ENCODE results near the gene PLCH1. TPM values are rescaled to one million over a fixed set of nuclear protein-coding genes. Genes with fewer than 3 reads are reported as not detected.

The PLCH1 gene
- total RNA-seq, 1 experiment from 2014 or later: 4.1 TPM

DNA sequence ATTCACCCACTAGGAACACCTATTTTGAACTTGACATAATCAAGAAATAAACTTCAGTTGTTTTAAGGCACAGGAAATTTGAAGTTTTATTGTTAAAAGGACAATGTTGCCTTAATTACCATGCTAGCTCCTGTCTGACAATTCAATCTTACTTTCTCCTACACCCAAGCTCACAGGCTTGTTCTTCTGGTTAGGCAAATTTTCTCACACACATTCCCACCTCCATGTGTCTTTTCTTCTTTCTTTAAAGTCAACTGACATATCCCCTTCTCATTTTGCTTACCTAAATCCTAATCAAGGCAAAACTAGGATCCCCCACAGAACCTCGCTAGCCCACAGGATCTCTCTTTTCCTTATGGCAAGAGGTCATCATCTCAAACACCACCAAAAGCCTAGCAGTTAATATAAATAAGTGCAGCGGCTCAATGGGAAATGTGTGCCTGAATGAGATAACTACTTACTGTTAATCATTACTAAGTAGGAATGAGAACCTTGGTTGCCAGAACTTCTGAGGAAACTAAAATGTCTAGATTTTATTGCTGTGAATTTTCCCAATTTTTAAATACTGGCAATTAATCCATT, 189.3 kb downstream of the PLCH1 start:
- H3K9me3 ChIP-seq (ENCODE audit: low read length): no peaks in the 10 kb centered on the region
- DNase-seq (no peak), ATAC-seq (no peak)
- H3K4me3 ChIP-seq (ENCODE audit: low read length): no peak overlapping the region
- no peak overlapping the region for H3K9ac ChIP-seq (ENCODE audit: low read length)
- H3K27me3 ChIP-seq (ENCODE audit: low read length): no peaks in the 10 kb centered on the region
- no TSS peak for BruUV-seq (replicated peaks)
- H4K20me1 ChIP-seq (ENCODE audit: low read length): no peaks in the 10 kb centered on the region
- H3K4me2 ChIP-seq (ENCODE audit: low read length): no peak overlapping the region
- H3K4me1 ChIP-seq (ENCODE audit: insufficient read depth, low read length): peaks cover 6% of the 10 kb centered on the region; the same call in 1 of the 2 replicates
- CTCF ChIA-PET: no interaction called here
- TF ChIP-seq EZH2phosphoT487 (IDR thresholded peaks at IDR 0.05; ENCODE audit: borderline replicate concordance, low read length): no peak
- TF ChIP-seq EZH2 (IDR thresholded peaks at IDR 0.05; ENCODE audit: low read length, unreplicated experiment): no peak
- no peak for TF ChIP-seq CTCF (conservative IDR thresholded peaks at IDR 0.05; ENCODE audit: low read depth, low read length)
- no peaks in the 10 kb centered on the region for H3F3A ChIP-seq (ENCODE audit: low read length, unreplicated experiment)
- H3K9me2 ChIP-seq (replicated peaks; ENCODE audit: low read length): no peaks in the 10 kb centered on the region
- H3K79me2 ChIP-seq (ENCODE audit: low read length): no peaks in the 10 kb centered on the region
- no peak overlapping the region for H2AFZ ChIP-seq (ENCODE audit: low read length)
- no peaks in the 10 kb centered on the region for H3K36me3 ChIP-seq (ENCODE audit: low read depth, low read length)
- POLR2A ChIA-PET (ENCODE audit: unreplicated experiment): no interaction called here
- no peak overlapping the region for H3K27ac ChIP-seq (ENCODE audit: low read length)
- intact Hi-C loops (cut with micrococcal nuclease): no loop called here

DNA sequence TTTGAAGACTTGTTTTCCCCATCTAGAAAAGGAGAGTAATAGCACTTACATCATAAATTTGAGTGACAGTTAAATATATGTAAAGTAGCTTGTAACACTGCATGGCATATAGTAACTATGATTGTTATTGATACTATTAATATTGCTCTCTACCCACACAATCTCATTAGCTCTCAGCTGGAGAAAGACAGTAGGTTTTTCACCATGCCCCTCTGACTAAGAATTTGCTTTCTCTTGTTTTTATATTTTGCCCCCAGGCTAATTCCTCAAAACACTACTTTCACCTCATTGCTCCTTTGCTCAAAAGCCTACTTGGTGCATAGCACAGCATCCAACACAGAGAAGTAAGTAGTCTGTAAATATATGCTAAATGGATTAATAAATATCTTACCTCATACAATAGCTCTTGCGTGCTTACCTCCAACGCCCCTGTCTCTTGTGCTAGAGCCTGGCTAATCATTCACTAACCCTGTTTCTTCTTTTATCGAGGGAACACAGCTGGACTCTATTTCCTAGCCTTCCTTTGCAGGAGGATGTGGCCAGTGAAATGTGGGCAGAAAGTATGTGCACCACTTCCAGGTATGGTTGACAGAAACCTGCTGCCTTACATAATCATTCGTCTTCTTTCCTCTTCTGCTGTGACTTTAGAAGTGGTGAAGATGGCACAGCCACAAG, 190.0 kb downstream of the PLCH1 start:
- no peaks in the 10 kb centered on the region for H3K9me3 ChIP-seq (ENCODE audit: low read length)
- BruUV-seq (replicated peaks): no TSS peak
- no peaks in the 10 kb centered on the region for H3K4me1 ChIP-seq (ENCODE audit: insufficient read depth, low read length)
- no peaks in the 10 kb centered on the region for H3K27me3 ChIP-seq (ENCODE audit: low read length)
- no peaks in the 10 kb centered on the region for H4K20me1 ChIP-seq (ENCODE audit: low read length)
- H3F3A ChIP-seq (ENCODE audit: low read length, unreplicated experiment): no peaks in the 10 kb centered on the region
- H3K36me3 ChIP-seq (ENCODE audit: low read depth, low read length): no peaks in the 10 kb centered on the region
- H3K4me2 ChIP-seq (ENCODE audit: low read length): no peak overlapping the region
- ChIA-PET CTCF (no interaction called here), POLR2A (ENCODE audit: unreplicated experiment) (no interaction called here)
- H3K4me3 ChIP-seq (ENCODE audit: low read length): no peak overlapping the region
- H3K27ac ChIP-seq (ENCODE audit: low read length): no peak overlapping the region
- intact Hi-C loops (cut with micrococcal nuclease): no loop called here
- H2AFZ ChIP-seq (ENCODE audit: low read length): no peak overlapping the region
- H3K9me2 ChIP-seq (replicated peaks; ENCODE audit: low read length): no peaks in the 10 kb centered on the region
- no peaks in the 10 kb centered on the region for H3K79me2 ChIP-seq (ENCODE audit: low read length)
- no peak for DNase-seq
- ATAC-seq: no peak
- TF ChIP-seq EZH2 (IDR thresholded peaks at IDR 0.05; ENCODE audit: low read length, unreplicated experiment) (no peak), CTCF (conservative IDR thresholded peaks at IDR 0.05; ENCODE audit: low read depth, low read length) (no peak), EZH2phosphoT487 (IDR thresholded peaks at IDR 0.05; ENCODE audit: borderline replicate concordance, low read length) (no peak)
- H3K9ac ChIP-seq (ENCODE audit: low read length): no peak overlapping the region

DNA sequence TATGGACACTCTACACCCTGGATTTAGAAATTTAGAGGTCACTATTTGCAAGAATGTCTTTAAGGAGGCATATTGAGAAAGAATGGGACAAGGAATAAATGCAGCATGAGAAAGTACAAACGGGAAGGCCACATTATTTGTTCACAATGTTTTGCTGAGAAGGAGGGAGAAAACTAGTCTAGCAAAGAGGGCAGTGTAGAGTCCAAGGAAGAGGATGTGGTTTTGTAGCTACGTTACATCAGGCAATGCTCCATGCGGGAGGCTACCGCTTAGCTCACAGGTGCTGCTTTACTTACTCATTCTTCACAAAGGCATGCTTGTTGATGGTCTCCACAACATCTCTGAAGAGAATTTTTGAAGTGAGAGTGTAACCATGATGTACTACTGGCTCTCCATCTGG, 191.1 kb downstream of the PLCH1 start:
- no TSS peak for BruUV-seq (replicated peaks)
- Histone ChIP-seq H4K20me1 (ENCODE audit: low read length) (no peaks in the 10 kb centered on the region), H3K79me2 (ENCODE audit: low read length) (no peaks in the 10 kb centered on the region), H3K9ac (ENCODE audit: low read length) (no peak overlapping the region), H2AFZ (ENCODE audit: low read length) (no peak overlapping the region), H3K4me3 (ENCODE audit: low read length) (no peak overlapping the region), H3K27ac (ENCODE audit: low read length) (no peak overlapping the region), H3K36me3 (ENCODE audit: low read depth, low read length) (no peaks in the 10 kb centered on the region), H3K9me2 (replicated peaks; ENCODE audit: low read length) (no peaks in the 10 kb centered on the region), H3K4me1 (ENCODE audit: insufficient read depth, low read length) (no peaks in the 10 kb centered on the region), H3K27me3 (ENCODE audit: low read length) (no peaks in the 10 kb centered on the region), H3K4me2 (ENCODE audit: low read length) (no peak overlapping the region), H3F3A (ENCODE audit: low read length, unreplicated experiment) (no peaks in the 10 kb centered on the region), H3K9me3 (ENCODE audit: low read length) (no peaks in the 10 kb centered on the region)
- no peak for ATAC-seq
- ChIA-PET CTCF (no interaction called here), POLR2A (ENCODE audit: unreplicated experiment) (no interaction called here)
- TF ChIP-seq CTCF (conservative IDR thresholded peaks at IDR 0.05; ENCODE audit: low read depth, low read length): no peak
- TF ChIP-seq EZH2phosphoT487 (IDR thresholded peaks at IDR 0.05; ENCODE audit: borderline replicate concordance, low read length): no peak
- TF ChIP-seq EZH2 (IDR thresholded peaks at IDR 0.05; ENCODE audit: low read length, unreplicated experiment): no peak
- DNase-seq: peak; percentile 16
- intact Hi-C loops (cut with micrococcal nuclease): no loop called here
